Lower leg skin (tissue), 4 donors: ENCODE data around the gene UNKL. TPM values are rescaled to one million over a fixed set of nuclear protein-coding genes. Genes with fewer than 3 reads are reported as not detected.

ENCODE experiments used
- DNase-seq, 2 donors: peaks; one replicate each; pipeline ENCODE4 v3.0.0-alpha.2; 2019; ENCODE audit warnings: low spot score in 2 of 2
- H3K4me3 ChIP-seq: fragments of 200-600 bp; sonication (generic); 2 replicates; pipeline ENCODE4 v1.5.1; 2017; ENCODE audit warnings: mild to moderate bottlenecking, low read depth; ENCODE audit not compliant: poor library complexity, severe bottlenecking
- CTCF ChIP-seq, 3 donors: fragments of 450-650 bp; IDR thresholded peaks; one replicate each; pipeline ENCODE4 v1.5.1; 2016; ENCODE audit warnings: antibody characterized with exemption in 3 of 3, mild to moderate bottlenecking in 3 of 3, moderate library complexity in 2 of 3
- POLR2A ChIP-seq, 2 donors: fragments of 450-650 bp; IDR thresholded peaks; one replicate each; pipeline ENCODE4 v1.6.1; 2016 to 2017; ENCODE audit warnings: antibody characterized with exemption in 2 of 2, mild to moderate bottlenecking in 1 of 2, moderate library complexity in 1 of 2
- WGBS, 2 donors: methylation state at CpG; one replicate each; pipeline ENCODE4 v1.1.5; 2018; 5-methylcytosine and 5-hydroxymethylcytosine counted together
- intact Hi-C: fragments of 100-400 bp; cut with DNase I; formaldehyde crosslinking; loops from one replicate; pipeline ENCODE4 v1.15.0; 2023; ENCODE audit warnings: low total_unique reads
- total RNA-seq, 4 donors: library from RNA; depleted of rRNA; stranded (reverse); fragments of >200 nt; gene quantifications; one replicate each; pipeline ENCODE4 v1.1.0, GENCODE V29; 2016

UNKL gene
- total RNA-seq, 4 donors from 2014 or later = 25.7 to 63.4 (median 36.6) TPM

DNA sequence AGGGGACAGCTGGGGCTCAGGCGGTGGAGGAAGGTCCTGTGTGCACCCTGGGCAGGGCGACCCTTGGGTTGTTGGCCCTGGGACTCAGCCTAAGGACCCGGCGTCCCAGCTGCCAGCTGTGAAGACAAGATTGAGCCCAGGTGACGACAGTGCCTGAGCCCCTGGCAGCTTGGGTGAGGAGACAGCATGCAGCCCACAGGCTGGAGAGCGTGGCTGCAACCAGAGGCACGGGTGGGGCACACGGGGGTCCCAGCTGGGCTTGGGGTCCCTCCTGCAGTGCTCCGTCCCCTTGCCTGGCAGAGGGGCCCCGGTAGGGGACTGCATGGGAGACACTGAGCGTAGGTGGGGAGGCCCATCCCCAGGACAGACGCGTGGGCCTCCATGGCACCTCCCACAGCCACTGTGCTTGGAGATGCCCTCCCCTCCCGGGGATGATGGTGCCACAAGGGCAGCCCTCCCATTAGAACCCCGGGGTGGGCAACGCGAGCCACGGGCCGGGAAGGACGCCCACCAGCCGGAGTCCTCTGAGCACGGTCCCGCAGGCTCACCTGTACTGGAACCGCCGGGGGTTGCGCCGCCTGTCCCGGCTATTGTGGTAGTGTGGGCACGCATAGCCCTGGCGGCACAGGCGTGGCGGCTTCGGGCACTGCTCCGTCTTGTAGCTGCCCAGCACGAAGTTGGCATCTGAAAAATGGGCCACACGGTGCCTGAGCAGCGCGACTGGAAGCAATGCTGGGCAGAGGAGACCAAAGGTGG, 15.5 kb downstream of the UNKL start:
- intact Hi-C loops = no loop called here
- TF ChIP-seq CTCF (IDR thresholded peaks at IDR 0.05) (no peak), POLR2A (IDR thresholded peaks at IDR 0.05) (no peak)
- 95 to 97% methylated on average over 29 to 38 of the region's 38 CpGs for WGBS, 2 donors
- no peak for DNase-seq
- H3K4me3 ChIP-seq = no peak overlapping the region

DNA sequence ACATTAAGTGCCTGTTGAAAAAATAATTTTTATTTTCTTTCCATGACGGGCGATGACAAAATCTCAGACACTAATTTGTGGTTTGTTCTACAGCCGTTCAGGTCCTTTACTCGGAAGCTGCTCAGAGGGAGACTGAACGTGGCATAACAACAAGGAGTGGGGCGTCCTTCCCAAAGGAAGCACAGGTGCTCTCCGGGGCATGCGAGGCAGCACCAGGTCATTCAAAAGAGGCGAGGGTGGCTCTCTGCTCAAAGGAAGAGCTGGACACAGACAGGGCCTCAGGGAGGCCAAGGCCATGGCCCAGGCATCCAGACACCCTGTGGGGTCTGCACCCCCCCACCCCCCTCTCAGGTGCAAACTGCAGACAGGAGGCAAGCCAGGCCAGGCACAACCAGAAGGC, 16.2 kb downstream of the UNKL start:
- intact Hi-C loops = no loop called here
- no peak for TF ChIP-seq POLR2A (IDR thresholded peaks at IDR 0.05)
- no peak for TF ChIP-seq CTCF (IDR thresholded peaks at IDR 0.05)
- DNase-seq = no peak
- 94% methylated on average over 9 of the region's 9 CpGs for WGBS, 2 donors
- no peak overlapping the region for H3K4me3 ChIP-seq

DNA sequence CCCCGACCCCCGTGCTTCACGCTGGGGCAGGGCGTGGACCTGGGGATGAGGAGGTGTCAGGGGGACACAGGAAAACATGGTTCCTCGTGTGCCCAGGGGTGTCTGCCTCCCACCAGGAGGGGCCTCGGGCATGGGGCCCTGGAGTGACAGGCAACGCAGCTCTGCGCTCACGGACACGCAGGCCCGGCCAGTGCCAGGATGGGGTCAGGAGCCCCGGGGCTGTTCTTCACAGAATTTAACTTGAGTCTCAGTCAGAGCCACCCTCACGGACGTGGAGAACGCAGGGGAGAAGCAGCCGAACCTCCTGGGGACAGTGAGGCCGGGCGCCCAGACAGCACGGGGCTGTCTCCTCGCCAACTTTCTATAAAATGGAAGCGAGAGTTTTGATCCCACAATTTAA, 16.7 kb downstream of the UNKL start:
- intact Hi-C loops = no loop called here
- no peak for DNase-seq
- no peak for TF ChIP-seq CTCF (IDR thresholded peaks at IDR 0.05)
- no peak for TF ChIP-seq POLR2A (IDR thresholded peaks at IDR 0.05)
- 92 to 95% methylated on average over 21 of the region's 21 CpGs for WGBS, 2 donors
- no peak overlapping the region for H3K4me3 ChIP-seq

- WGBS, 2 donors = 88 to 93% methylated on average over 17 to 20 of the region's 22 CpGs
- intact Hi-C loops = no loop called here
- no peak for TF ChIP-seq POLR2A (IDR thresholded peaks at IDR 0.05)
- no peak for TF ChIP-seq CTCF (IDR thresholded peaks at IDR 0.05)
- no peak overlapping the region for H3K4me3 ChIP-seq
- DNase-seq = no peak
These were observed 19.0 kb downstream of the UNKL start for GRCh38 chr16:1395444-1396031.

DNA sequence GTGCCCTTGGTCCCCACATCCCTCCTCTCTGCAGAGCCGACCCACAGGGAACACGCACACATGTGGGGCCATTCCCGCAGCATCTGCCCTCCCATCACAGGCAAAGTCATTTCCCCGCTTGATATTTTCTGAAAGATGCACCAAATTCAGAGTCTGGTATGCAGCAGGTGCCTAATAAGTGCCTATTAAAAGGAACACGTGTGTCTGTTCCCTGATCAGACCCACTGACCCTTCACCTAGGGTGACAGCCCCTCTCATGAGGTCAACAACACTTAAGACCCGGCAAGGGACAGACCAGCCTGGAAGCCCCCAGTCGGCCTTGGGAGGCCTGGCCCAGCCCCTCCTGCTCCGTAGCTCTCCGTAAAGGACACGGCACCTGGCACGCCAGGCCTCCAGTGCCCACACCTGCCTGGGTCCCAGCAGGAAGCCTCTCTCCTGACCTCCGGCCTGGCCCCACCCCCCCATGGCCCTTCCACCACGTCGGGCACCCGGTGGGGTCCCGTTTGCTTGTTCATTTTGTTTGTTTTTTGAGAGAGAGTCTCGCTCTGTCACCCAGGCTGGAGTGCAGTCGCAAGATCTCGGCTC, 20.0 kb downstream of the UNKL start:
- intact Hi-C loops = no loop called here
- TF ChIP-seq CTCF (IDR thresholded peaks at IDR 0.05) (no peak), POLR2A (IDR thresholded peaks at IDR 0.05) (no peak)

More for the DNA sequence above, 20.0 kb downstream of the UNKL start:
- DNase-seq = no peak
- 92% methylated on average over 19 of the region's 19 CpGs for WGBS, 2 donors
- H3K4me3 ChIP-seq = no peak overlapping the region
